Measurements from ENCODE around the gene EHD1.
A peak's percentile ranks its signal among the peaks of the same experiment; 100 is the strongest.

EHD1 gene

GRCh38 chr11:64878494-64879243 is at the start of gene EHD1:
Gene EHD1, minus strand, starts transcription at chr11:64878621. Its CDS starts 157 bp downstream, at chr11:64878464.
- DNase-seq, result peak; percentile 95
- in situ Hi-C loops (cut with HindIII; ENCODE audit: low pct_ligation_motif_present, low pct_unique_long_range_greater_than_20kb, low sequenced_read_pairs), result no loop called here

DNA sequence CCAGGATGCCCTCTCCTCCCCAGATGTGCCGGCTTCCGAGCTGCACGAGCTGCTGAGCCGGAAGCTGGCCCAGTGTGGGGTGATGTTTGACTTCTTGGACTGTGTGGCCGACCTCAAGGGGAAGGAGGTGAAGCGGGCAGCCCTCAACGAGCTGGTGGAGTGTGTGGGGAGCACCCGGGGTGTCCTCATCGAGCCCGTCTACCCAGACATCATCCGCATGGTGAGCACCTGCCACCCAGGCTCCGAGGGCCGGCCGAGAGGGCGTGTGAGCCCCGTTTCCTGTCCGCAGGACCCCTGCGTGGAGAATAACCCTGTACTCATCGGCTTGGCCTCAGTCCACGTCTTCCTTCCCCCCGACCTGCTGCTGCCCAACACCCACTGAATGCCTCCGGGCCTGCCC is 48.3 kb upstream of the EHD1 start:
- no peak for DNase-seq
- in situ Hi-C loops (cut with HindIII; ENCODE audit: low pct_ligation_motif_present, low pct_unique_long_range_greater_than_20kb, low sequenced_read_pairs), result no loop called here

DNA sequence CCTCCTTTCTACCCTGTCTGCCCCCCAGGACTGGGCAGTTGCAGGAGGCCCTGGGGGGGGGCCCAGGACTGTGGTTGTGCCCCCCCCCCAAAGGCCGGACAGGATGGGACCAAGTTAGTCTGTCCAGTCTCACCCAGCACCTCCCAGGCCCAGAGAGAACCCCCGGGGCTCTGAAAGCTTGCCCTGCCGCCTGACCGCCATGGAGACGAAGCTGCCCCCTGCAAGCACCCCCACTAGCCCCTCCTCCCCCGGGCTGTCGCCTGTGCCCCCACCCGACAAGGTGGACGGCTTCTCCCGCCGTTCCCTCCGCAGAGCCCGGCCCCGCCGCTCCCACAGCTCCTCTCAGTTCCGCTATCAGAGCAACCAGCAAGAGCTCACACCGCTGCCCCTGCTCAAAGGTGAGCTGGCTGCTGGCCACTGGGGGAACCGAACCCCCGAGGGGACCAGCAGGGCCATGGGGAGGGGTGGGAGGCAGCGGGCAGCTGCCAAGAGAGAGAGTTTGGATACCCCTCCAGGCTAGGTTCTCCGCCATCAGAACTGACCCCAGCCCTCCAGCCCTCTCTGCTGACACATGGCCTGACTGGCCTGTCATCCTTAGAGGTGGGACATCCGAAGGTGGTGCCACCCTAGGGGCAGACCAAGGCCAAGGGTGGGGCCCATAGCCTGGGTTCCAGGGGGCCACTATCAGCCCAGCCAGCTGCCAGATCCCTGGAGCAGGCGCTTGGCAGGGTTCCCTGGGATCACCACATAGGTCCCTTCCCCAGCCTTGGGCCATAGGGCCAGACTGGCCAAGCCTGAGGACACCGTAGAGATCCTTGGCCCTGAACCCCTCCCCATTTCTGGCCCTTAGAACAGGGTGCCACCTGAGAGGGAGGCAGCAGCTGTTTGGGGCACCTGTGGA is 47.4 kb upstream of the EHD1 start:
- in situ Hi-C loops (cut with HindIII; ENCODE audit: low pct_ligation_motif_present, low pct_unique_long_range_greater_than_20kb, low sequenced_read_pairs), result no loop called here
- no peak for DNase-seq

DNA sequence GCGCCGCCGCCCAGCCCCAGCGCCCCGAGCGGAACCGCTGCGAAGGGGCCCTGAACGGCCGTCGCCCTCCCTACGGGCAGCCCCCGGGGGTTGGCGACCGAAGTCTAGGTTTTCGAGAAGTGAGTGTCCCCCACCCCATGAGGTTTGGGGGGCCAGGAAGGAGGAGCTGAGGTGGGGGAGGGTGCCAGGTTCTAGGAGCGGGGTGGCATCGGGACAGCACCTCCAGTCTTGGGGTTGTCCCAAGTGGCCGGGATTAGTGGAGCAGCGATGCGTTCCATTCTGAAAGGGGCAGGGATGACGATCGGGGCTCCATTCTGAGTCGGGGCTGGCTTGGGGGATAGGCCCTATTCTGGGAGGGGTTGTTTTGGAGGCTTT is 46.5 kb upstream of the EHD1 start:
- DNase-seq, result no peak
- in situ Hi-C loops (cut with HindIII; ENCODE audit: low pct_ligation_motif_present, low pct_unique_long_range_greater_than_20kb, low sequenced_read_pairs), result no loop called here

DNA sequence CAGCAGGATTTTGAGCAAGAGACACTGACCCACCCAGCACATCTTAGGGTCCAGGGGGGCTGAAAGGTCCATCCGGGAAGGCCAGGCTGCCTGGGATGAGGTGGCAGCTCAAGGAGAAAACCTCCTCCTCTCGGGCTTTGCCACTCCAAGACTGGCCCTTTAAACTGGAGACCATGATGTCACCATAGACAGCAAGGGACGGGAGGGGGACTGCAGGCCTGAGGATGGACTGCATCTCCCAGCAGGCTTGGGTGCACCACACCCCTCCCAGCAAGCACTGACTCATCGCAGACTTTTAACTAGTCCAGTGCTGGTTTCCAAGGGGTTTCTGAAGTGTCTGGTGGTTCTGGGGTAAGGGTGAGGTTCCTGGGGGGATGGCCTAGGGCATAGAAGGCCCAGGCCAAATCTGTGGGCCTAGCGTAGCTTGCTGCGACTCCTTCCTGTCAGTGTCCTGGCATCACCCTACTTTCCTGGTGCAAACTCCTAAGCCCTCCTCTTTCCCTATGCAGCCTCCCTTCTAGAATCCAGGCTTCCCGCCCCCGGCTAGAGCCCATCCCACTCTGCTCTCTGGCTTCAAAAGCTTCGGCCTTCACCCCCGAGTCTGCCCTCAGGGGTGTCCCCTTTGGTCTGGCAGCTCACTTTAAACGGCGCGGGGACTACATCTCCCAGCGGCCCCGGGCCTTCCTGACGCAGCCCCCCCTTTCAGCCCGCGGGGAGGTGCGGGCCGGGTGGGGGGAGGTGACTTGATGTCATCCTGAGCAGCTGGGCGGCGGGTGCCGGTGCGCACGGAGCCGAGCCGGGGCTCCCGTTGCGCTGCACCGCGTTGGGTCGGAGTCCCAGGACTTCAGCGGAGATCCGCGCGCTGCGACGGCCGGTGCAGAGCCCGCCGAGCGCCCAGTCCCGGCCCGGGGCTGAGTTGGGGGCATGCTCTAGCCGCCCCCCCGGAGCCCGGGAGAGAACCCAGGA is 45.8 kb upstream of the EHD1 start, which contains the start of gene PPP2R5B:
TSS of gene PPP2R5B (plus strand) at position 746 of the 966 bp plus-strand sequence. CDS start 1,046 bp downstream, outside the sequence.
- in situ Hi-C loops (cut with HindIII; ENCODE audit: low pct_ligation_motif_present, low pct_unique_long_range_greater_than_20kb, low sequenced_read_pairs), result no loop called here

GRCh38 chr11:64923151-64923661 is 44.8 kb upstream of the EHD1 start:
- no peak for DNase-seq
- in situ Hi-C loops (cut with HindIII; ENCODE audit: low pct_ligation_motif_present, low pct_unique_long_range_greater_than_20kb, low sequenced_read_pairs), result no loop called here

More for the DNA sequence above, 45.8 kb upstream of the EHD1 start, which contains the start of gene PPP2R5B:
- peak; percentile 89 for DNase-seq

GRCh38 chr11:64921384-64921783 is 43.0 kb upstream of the EHD1 start:
- no peak for DNase-seq
- in situ Hi-C loops (cut with HindIII; ENCODE audit: low pct_ligation_motif_present, low pct_unique_long_range_greater_than_20kb, low sequenced_read_pairs), result no loop called here

DNA sequence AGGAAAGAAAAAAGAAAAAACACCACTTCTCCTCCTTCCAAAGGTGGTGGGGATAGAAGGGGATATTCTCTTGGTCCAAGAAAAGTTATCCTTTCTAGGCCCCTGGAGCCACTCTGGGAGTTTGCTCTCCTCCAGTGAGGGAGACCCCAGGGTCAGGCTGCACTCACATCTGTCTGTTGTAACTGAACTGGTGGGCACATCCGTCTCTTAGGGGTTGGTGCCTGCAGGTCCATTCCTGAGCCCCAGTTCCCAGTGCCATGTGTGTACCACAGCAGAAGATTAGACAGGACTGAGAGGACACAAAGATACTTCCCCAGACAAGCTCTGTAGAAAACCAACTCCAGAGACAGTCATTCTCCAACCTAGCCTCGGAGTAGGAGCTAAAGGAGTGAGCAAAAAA is 41.7 kb upstream of the EHD1 start:
- in situ Hi-C loops (cut with HindIII; ENCODE audit: low pct_ligation_motif_present, low pct_unique_long_range_greater_than_20kb, low sequenced_read_pairs), result no loop called here
- no peak for DNase-seq

GRCh38 chr11:64919627-64920026 is 41.2 kb upstream of the EHD1 start:
- no peak for DNase-seq
- in situ Hi-C loops (cut with HindIII; ENCODE audit: low pct_ligation_motif_present, low pct_unique_long_range_greater_than_20kb, low sequenced_read_pairs), result no loop called here

DNA sequence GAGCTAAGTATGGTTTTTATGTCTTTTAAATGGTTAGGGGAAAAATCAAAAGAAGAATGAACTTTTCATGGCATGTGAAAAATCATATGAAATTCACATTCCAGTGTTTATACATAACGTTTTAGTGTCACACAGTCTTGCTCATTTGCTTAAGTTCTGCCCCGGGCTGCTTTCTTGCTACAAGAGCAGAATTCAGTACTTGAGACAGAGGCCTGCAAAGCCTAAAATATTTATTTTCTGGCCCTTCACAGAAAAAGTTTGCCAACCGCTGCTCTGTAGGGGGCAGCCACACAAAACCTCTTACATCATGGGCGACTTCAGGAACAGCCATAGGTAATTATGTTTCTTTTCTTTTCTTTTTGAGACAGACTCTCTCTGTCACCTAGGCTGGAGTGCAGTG is 39.6 kb upstream of the EHD1 start:
- DNase-seq, result peak; percentile 48
- in situ Hi-C loops (cut with HindIII; ENCODE audit: low pct_ligation_motif_present, low pct_unique_long_range_greater_than_20kb, low sequenced_read_pairs), result no loop called here

DNA sequence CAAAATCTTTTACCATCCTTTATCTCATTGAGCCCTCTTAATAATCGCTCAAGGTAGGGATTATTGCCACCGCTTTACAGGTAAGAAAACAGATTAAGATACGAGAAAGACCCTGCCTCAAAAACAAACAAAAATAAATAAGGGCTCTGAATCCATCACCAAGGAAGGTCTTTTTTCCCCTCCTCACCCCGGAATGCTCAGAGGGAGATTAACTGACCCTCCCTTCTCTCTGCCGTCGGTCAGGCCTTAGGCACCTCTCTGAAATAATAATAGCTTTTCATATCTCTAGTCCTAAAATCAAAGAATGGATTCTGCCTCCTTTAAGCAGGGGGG is 39.2 kb upstream of the EHD1 start:
- in situ Hi-C loops (cut with HindIII; ENCODE audit: low pct_ligation_motif_present, low pct_unique_long_range_greater_than_20kb, low sequenced_read_pairs), result no loop called here
- DNase-seq, result no peak

DNA sequence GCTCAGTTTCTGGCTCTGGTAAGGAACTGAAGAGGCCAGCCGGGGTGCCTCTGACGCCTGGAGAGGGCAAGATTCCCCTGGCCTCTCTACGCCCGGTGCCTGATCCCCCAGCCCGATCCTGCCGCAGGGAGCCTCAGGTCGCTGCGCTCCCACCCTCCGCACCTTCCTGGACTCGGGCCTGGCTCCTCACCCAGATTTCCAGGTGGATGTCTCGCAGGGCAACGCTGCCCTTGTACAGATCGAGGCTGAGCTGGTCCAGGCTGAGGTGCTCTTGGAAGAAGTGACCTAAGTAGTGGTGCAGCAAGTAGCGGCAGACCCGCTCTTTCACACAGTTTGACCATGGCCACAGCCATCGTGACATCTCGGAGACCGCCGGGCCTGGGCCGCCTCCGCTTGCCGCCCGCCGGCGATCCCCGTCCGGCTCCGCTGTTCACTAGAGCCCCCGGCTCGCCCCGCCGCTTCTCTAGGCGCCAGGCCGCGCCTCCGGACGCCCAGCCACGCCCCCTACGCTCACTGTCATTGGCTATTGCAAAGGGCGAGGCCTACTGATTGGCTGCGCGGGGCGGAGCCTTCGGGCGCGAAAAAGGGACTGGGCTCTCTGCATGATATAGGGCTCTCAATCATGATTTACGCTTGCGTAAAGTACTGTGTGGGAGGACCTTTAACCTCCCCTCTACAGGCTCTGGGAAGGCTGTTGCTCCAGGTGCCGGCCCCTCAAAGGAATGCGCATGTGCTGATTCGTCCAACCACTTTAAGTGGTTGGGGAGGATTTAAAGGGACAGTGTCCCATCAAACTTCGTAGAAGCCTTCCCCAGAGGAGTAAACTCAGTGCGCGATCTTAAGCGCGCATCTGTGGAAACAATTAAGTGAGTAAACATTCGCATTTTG is 38.6 kb upstream of the EHD1 start, which contains the start of gene ATG2A:
TSS of gene ATG2A (minus strand) at position 435 of the 888 bp plus-strand sequence. CDS start at position 361, 74 bp downstream.
- DNase-seq, result peak; percentile 98
- in situ Hi-C loops (cut with HindIII; ENCODE audit: low pct_ligation_motif_present, low pct_unique_long_range_greater_than_20kb, low sequenced_read_pairs), result no loop called here

DNA sequence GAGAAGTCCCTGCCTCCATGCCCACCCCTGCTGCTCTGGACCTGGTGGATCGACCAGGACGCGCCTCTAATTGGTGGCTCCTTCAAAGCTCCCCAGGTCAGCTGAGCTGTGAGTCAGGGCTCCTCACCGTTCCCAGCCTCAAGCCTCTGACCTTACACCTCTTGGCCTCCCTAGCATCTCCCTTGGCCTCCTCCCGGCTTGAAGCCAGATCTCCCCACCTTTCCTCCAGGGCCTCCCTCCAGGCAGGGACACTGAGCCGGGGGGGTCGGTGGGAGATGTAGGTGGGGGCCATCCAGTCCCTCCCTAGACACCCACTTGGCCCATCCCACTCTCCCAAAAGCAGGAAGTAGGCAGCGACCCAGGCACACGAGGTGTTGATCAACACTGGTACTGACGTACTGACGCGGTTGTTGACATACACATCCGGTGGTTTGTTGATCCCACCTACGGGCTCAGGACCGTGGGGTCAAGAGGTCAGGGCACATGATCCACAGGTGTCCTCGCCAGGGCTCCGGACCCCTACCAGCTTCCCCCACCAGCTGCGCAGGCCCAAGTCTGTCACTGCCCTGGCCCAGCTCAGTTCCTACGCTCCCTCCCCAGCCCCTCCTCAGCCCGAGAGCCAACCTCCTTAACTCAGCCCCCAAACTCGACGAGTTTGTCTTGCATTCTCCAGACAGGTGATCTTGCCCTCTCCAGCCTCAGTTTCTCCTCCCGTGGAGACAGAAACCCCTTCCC is 37.8 kb upstream of the EHD1 start:
- in situ Hi-C loops (cut with HindIII; ENCODE audit: low pct_ligation_motif_present, low pct_unique_long_range_greater_than_20kb, low sequenced_read_pairs), result no loop called here
- DNase-seq, result peak; percentile 41

DNA sequence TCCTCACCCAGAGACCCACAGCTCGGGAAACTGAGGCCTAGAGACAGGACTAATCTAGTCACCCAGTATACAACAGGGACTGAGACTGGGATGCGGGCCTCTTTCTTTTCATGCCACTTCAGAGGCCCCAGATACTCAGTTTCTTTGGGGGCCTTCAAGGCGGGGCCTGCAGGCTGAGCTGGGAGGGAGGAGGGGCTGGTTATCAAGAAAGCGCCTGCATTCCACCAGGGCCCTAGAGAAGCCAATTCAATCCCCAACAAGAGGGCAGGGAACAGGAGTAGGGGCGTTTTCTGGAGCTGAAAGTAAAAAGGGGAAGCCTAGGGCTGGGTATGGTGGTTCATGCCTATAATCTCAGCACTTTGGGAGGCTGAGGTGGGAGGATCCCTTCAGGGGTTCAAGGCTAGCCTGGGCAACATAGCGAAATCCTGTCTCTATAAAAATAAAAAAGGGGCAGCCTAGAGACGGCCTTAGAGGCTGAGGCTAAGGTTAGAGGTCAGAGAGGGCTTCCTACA is 37.0 kb upstream of the EHD1 start:
- in situ Hi-C loops (cut with HindIII; ENCODE audit: low pct_ligation_motif_present, low pct_unique_long_range_greater_than_20kb, low sequenced_read_pairs), result no loop called here

DNA sequence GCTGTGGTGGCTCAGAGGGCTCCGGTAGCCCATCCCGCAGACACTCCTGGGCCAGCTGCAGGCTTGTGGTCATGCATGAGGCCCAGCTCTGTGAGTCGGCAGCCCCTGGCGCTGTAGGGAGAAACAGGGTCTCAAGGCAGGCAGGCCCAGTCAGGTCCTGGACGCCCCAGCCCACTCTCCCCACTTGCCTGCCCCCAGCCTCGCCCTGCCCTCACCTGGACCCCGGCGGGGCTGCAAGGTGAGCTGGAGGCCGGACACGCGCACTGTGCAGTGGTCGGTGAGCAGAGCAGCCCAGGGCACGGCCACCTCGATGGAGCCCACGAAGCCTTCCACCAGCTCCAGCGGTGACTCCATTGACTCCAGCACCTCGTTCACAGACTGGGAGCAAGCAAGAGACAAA is 35.7 kb upstream of the EHD1 start:
- in situ Hi-C loops (cut with HindIII; ENCODE audit: low pct_ligation_motif_present, low pct_unique_long_range_greater_than_20kb, low sequenced_read_pairs), result no loop called here
- no peak for DNase-seq

More for the DNA sequence above, 37.0 kb upstream of the EHD1 start:
- no peak for DNase-seq

DNA sequence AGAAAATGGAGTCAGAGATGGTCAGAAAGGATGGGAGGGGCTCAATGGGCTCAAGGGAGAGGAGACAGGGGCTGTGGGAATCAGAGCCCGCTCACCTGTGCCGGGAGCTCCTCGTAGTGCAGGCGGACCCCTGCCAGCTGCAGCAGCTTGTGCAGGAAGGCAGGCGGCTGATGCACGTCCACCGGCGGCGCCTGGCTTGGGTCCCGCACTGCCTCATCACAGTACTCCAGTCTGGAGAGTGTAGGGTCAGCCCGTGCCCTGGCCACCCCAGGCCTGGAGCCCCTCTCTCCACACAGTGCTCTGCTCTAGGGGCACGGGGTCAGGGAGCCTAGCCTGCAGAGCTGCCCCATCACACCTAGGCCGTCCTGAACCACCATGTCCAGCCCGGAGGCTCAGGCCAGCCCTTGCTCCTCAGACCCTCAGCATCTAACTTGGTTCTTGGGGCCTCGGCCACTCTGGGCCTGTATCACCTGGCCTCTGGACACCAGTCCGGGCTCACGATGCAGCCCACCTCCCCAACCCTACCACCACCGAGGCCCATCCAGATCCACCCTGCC is 34.8 kb upstream of the EHD1 start:
- no peak for DNase-seq
- in situ Hi-C loops (cut with HindIII; ENCODE audit: low pct_ligation_motif_present, low pct_unique_long_range_greater_than_20kb, low sequenced_read_pairs), result no loop called here

Measured in ACHN (cell line).